OCI-LY3 (cell line): ENCODE data around the gene NEK3.
A peak's percentile ranks its signal among the peaks of the same experiment; 100 is the strongest.
"Not testable (repeated sequence)": the region's sequence is repeated elsewhere in the genome, so short reads cannot be mapped to it uniquely, and the experiment has no call there.

Experiments
- H2AFZ ChIP-seq: fragments of 200-600, 300-600 bp; shearing (Covaris generic); 2 replicates; pipeline ENCODE4 v1.6.0; 2014; ENCODE audit warnings: antibody characterized with exemption, low read depth, low read length
- H3K27ac ChIP-seq: fragments of 200-600, 300-600 bp; sonication (generic); 2 replicates; pipeline ENCODE4 v1.5.1; 2014; ENCODE audit warnings: mild to moderate bottlenecking, low read length, moderate library complexity, mixed read lengths
- H3K27me3 ChIP-seq: fragments of 200-600, 300-600 bp; sonication (generic); 2 replicates; pipeline ENCODE4 v1.6.1; 2014; ENCODE audit warnings: low read depth, low read length, mixed read lengths
- H3K36me3 ChIP-seq: fragments of 200-600, 300-600 bp; sonication (generic); replicated peaks from 2 replicates; pipeline ENCODE3; 2014; ENCODE audit warnings: low read depth, low read length, mixed read lengths
- H3K4me1 ChIP-seq: fragments of 300-600, 200-600 bp; sonication (generic); 2 replicates; pipeline ENCODE4 v1.6.1; 2014; ENCODE audit warnings: low read length, mixed read lengths
- H3K4me2 ChIP-seq: fragments of 200-600, 300-600 bp; sonication (generic); 2 replicates; pipeline ENCODE4 v1.6.1; 2014; ENCODE audit warnings: low read length, mixed read lengths
- H3K4me3 ChIP-seq: fragments of 300-600, 200-600 bp; sonication (generic); 2 replicates; pipeline ENCODE4 v1.5.1; 2014; ENCODE audit warnings: antibody characterized with exemption, mild to moderate bottlenecking, low read length, moderate library complexity
- H3K79me2 ChIP-seq: fragments of 300-600, 200-600 bp; shearing (Covaris generic); 2 replicates; pipeline ENCODE4 v1.6.1; 2014; ENCODE audit warnings: mild to moderate bottlenecking, low read length, mixed read lengths
- H3K9ac ChIP-seq: fragments of 300-600, 200-600 bp; shearing (Covaris generic); 2 replicates; pipeline ENCODE4 v1.6.0; 2014; ENCODE audit warnings: mild to moderate bottlenecking, low read length, moderate library complexity
- H3K9me3 ChIP-seq: fragments of 200-600, 300-600 bp; shearing (Covaris generic); 2 replicates; pipeline ENCODE4 v1.6.1; 2014; ENCODE audit warnings: low read length, mixed read lengths; ENCODE audit not compliant: insufficient read depth
- H4K20me1 ChIP-seq: fragments of 200-600, 300-600 bp; sonication (generic); 2 replicates; pipeline ENCODE4 v1.6.1; 2016; ENCODE audit warnings: low read length, mixed read lengths; ENCODE audit not compliant: insufficient read depth
- EZH2phosphoT487 ChIP-seq: fragments of 200-600 bp; shearing (Covaris generic); IDR thresholded peaks from 2 replicates; pipeline ENCODE4 v1.6.1; 2018; ENCODE audit warnings: antibody characterized with exemption, mixed run types, low read depth
- TF ChIP-seq, protein P1 (sequence below): fragments of 200-600, 300-600 bp; sonication (generic); IDR thresholded peaks from 2 replicates; pipeline ENCODE4 v1.5.1; 2014; ENCODE audit warnings: antibody characterized with exemption, low read length, low read depth

NEK3 gene

GRCh38 chr13:52201439-52202193 is 42.2 kb upstream of the NEK3 start:
- TF ChIP-seq, protein P1, sequence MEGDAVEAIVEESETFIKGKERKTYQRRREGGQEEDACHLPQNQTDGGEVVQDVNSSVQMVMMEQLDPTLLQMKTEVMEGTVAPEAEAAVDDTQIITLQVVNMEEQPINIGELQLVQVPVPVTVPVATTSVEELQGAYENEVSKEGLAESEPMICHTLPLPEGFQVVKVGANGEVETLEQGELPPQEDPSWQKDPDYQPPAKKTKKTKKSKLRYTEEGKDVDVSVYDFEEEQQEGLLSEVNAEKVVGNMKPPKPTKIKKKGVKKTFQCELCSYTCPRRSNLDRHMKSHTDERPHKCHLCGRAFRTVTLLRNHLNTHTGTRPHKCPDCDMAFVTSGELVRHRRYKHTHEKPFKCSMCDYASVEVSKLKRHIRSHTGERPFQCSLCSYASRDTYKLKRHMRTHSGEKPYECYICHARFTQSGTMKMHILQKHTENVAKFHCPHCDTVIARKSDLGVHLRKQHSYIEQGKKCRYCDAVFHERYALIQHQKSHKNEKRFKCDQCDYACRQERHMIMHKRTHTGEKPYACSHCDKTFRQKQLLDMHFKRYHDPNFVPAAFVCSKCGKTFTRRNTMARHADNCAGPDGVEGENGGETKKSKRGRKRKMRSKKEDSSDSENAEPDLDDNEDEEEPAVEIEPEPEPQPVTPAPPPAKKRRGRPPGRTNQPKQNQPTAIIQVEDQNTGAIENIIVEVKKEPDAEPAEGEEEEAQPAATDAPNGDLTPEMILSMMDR: peak; percentile 56
- H4K20me1 ChIP-seq, H2AFZ ChIP-seq, H3K4me1 ChIP-seq, H3K36me3 ChIP-seq, H3K27ac ChIP-seq, H3K9ac ChIP-seq, H3K27me3 ChIP-seq, H3K79me2 ChIP-seq, H3K4me3 ChIP-seq, H3K9me3 ChIP-seq, H3K4me2 ChIP-seq: not testable (repeated sequence)

- Histone ChIP-seq H3K27ac (no peak overlapping the region), H2AFZ (peak overlapping the region; percentile 99), H3K9ac (peak overlapping the region; percentile 89), H3K9me3 (no peaks in the 10 kb centered on the region), H4K20me1 (no peaks in the 10 kb centered on the region), H3K4me3 (peak overlapping the region; percentile 88), H3K4me2 (peak overlapping the region; percentile 99), H3K27me3 (no peaks in the 10 kb centered on the region), H3K79me2 (peaks cover 37% of the 10 kb centered on the region), H3K4me1 (peaks cover 11% of the 10 kb centered on the region), H3K36me3 (no peaks in the 10 kb centered on the region)
- no peak for TF ChIP-seq EZH2phosphoT487
- TF ChIP-seq, protein P1: no peak
Observed at GRCh38 chr13:52195401-52195837, 36.0 kb upstream of the NEK3 start.

DNA sequence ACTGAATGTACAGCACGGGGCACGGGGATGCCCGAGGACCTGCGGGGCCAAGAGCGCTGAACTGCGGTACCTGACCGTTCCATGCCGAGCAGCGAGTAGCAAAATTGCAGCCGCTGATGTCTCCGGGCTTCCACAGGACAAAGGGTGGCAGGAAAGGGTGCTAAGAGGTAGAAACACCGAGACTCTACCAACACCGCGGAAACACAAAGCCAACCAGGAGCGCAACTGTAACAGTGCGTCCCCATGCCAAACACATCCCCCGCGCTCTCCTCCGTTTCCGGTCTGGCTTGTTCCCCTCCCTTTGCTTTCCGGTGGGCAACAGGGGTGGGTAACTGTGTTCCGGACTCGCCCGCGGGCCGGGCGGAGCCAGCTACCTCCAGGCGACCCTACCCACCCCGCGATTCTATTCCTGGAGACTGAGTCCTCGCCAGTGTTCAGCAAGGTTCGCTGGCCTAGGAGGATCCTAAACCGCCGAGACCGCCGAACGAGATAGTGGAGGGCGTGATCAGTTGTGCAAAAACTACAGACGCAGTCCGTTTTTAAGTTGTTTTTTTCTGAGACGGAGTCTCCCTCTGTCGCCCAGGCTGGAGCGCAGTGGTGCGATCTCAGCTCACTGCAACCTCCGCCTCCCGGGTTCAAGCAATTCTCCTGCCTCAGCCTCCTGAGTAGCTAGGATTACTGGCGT is 34.9 kb upstream of the NEK3 start:
- H3K4me2 ChIP-seq: peak overlapping the region; percentile 99
- TF ChIP-seq EZH2phosphoT487: no peak
- TF ChIP-seq, protein P1: no peak; the same call in 1 of the 2 replicates

DNA sequence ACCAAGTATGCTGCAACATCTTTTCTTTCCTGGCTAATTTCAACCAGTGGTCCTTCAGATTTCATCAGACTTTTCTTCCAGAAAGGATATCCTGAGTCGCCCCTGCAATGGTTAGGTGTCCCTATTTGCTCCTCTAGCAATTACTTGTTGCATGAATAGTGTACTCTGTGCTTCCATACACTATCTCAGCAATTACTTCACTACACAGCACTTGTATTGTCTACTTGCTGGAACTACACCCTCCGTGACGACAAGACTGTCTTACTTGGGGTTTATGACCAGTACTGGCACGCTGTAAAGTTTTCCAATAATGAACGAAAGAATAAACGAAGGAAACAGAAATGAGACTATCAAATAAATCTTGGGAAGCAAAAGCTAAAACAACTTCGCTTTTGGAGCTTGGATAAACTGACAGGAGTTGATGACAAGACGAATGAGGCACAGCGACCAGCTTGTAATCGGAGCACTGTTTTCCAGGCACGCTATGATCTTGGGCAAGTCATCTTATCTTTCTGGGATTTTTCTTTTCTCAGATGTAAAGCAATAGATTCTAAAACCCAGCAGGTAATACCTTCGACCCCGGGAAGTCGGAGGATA is 34.3 kb upstream of the NEK3 start:
- H3K9ac ChIP-seq: peak overlapping the region; percentile 89
- not testable (repeated sequence) for H3K27me3 ChIP-seq, H3K9me3 ChIP-seq, H4K20me1 ChIP-seq, H3K36me3 ChIP-seq
- peak overlapping the region; percentile 80 for H3K4me2 ChIP-seq
- peaks cover 44% of the 10 kb centered on the region for H3K79me2 ChIP-seq
- peak overlapping the region; percentile 99 for H2AFZ ChIP-seq
- peaks cover 11% of the 10 kb centered on the region for H3K4me1 ChIP-seq
- H3K4me3 ChIP-seq: peak overlapping the region; percentile 88
- peak overlapping the region; percentile 42 for H3K27ac ChIP-seq

More for the DNA sequence above, 34.9 kb upstream of the NEK3 start:
- Histone ChIP-seq H2AFZ (peak overlapping the region; percentile 99), H3K36me3 (no peaks in the 10 kb centered on the region), H4K20me1 (no peaks in the 10 kb centered on the region), H3K9ac (peak overlapping the region; percentile 89), H3K9me3 (no peaks in the 10 kb centered on the region), H3K4me3 (peak overlapping the region; percentile 88), H3K27ac (peak overlapping the region; percentile 42), H3K4me1 (peaks cover 11% of the 10 kb centered on the region), H3K79me2 (peaks cover 44% of the 10 kb centered on the region), H3K27me3 (no peaks in the 10 kb centered on the region)

DNA sequence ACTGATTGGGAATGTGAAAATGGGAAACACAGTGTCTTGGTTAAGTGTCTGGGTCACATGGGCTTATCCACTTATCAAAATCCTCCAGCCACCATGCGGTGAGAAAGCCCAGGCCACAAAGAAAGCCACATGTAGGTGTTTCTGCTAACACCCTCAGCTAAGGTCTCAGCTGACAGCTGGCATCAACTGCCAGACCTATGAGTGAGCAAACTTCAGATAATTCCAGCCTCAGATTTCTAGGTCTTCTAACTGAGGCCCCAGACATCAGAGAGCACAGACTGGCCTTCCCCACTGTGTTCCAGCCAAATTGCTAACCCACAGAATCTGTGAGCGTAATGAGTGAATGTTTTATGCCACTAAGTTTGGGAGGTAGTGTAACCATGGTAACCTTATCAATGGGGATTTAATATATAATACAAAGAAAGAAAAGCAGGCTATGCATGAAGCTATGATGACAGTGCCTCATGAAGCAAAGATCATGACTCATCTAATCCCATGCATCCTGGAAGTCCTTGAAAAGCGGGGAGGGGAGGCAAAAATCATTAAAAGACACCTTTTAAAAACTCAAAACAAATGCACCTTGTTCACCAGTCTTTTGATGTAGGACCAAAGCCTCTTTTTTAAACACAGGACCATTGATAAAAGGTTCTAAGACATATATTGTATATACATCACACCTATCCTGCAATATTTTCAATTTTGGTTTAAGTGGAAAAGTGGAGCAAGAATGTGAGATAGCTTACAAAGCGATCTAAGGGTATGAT is 28.2 kb upstream of the NEK3 start:
- H3K9me3 ChIP-seq, H2AFZ ChIP-seq, H4K20me1 ChIP-seq, H3K9ac ChIP-seq, H3K27me3 ChIP-seq, H3K4me1 ChIP-seq, H3K4me2 ChIP-seq, H3K27ac ChIP-seq, H3K4me3 ChIP-seq, H3K36me3 ChIP-seq: not testable (repeated sequence)
- peaks cover 27% of the 10 kb centered on the region for H3K79me2 ChIP-seq
